Activated naive CD4-positive, alpha-beta T cell treated with anti-CD3 and anti-CD28 coated beads, Interleukin-2, amount 10 ng/mL, durations not matched to agents 7 days and 5 days (primary cell): ENCODE measurements around the gene DTNBP1.

Source experiments
- CTCF ChIA-PET: fragments of 350-600 bp; sonication (Branson Sonifier 250); formaldehyde crosslinking; loops from one replicate; lab custom pipeline; 2021; ENCODE audit warnings: antibody characterized with exemption; lab: Charles Lee
- DNase-seq: peaks from one replicate; pipeline ENCODE4 v3.0.0-alpha.2; 2020
- H3K27ac Mint-ChIP-seq: one replicate; pipeline ENCODE4 v1.8.0; 2021; ENCODE audit warnings: mild to moderate bottlenecking, moderate library complexity, mixed read lengths
- H3K27me3 Mint-ChIP-seq: one replicate; pipeline ENCODE4 v1.8.0; 2021; ENCODE audit warnings: mild to moderate bottlenecking, mixed read lengths
- H3K36me3 Mint-ChIP-seq: one replicate; pipeline ENCODE4 v1.8.0; 2021; ENCODE audit warnings: mixed read lengths
- H3K4me1 Mint-ChIP-seq: one replicate; pipeline ENCODE4 v1.8.0; 2021; ENCODE audit warnings: mixed read lengths
- H3K4me3 Mint-ChIP-seq: one replicate; pipeline ENCODE4 v1.8.0; 2021; ENCODE audit warnings: mild to moderate bottlenecking, moderate library complexity, mixed read lengths
- H3K9me3 Mint-ChIP-seq: one replicate; pipeline ENCODE4 v1.8.0; 2021; ENCODE audit warnings: mixed read lengths

DTNBP1 gene

DNA sequence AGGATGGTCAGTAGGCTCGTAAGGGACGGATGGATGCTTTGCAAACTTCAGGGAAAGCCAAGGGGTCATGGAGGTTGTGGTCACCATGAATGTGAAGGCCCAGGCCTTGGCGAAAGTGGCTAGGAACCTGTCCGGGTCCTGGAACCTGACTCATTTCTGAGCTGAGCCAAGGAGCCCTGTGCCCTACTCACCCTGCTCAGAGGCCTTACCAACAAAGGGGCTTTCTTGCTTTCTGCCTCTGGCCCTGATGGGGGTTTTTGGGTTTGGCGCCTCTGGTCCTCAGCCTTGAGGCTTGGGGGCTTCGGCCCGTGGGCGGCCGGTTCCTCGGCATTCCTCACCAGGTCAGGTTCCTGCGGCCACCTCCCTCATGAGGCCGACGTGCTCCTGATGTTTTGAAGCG lies 155.1 kb downstream of the DTNBP1 start:
- Mint-ChIP-seq H3K27me3 (no peaks in the 10 kb centered on the region), H3K9me3 (no peaks in the 10 kb centered on the region), H3K4me3 (no peak overlapping the region), H3K36me3 (peaks cover 48% of the 10 kb centered on the region), H3K4me1 (no peaks in the 10 kb centered on the region), H3K27ac (no peak overlapping the region)
- CTCF ChIA-PET = no interaction called here
- DNase-seq = no peak

DNA sequence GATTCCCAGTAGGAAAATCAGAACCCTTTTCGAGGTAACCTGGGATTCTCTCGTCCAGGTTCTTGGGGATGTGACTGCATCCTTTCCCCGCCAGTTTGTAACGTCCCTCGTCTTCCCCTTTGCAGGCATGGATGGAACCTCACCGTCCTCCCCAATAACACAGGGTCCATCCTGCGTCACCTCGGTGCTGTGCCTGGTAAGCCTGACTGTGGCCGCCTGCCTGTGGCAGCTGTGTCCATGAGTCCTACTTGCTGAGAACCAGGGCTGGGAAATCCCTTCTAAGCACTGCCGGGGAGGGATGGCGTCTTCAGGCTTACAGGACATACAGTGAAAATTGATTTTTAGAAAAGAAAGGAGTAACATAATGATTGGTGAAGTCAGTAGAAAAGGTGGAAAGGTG lies 155.6 kb downstream of the DTNBP1 start:
- DNase-seq = no peak
- CTCF ChIA-PET = no interaction called here
- Mint-ChIP-seq H3K36me3 (peaks cover 46% of the 10 kb centered on the region), H3K4me3 (no peak overlapping the region), H3K27me3 (no peaks in the 10 kb centered on the region), H3K27ac (no peak overlapping the region), H3K9me3 (no peaks in the 10 kb centered on the region), H3K4me1 (no peaks in the 10 kb centered on the region)

DNA sequence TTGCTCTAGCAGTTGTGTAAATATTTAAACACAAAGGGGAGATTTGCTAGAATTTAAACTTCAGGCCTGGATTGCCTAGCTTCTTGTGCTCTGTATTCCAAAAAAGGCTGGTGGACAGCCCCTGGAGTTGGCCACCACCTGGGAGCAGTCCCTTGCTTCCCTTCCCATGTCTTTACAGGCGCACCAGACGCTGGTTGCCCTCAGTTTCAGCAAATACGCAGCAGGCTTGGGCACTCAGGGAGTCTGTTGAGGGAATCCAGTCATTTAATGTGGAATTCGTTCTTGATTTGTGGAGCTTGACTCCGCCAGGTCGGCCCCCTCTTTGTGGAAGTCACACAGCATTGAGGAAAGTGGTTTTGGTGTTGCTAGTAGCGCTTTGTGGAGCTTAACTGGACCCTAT lies 156.8 kb downstream of the DTNBP1 start:
- Mint-ChIP-seq H3K4me1 (no peaks in the 10 kb centered on the region), H3K36me3 (peaks cover 51% of the 10 kb centered on the region), H3K27ac (no peak overlapping the region), H3K27me3 (no peaks in the 10 kb centered on the region), H3K9me3 (no peaks in the 10 kb centered on the region), H3K4me3 (no peak overlapping the region)
- CTCF ChIA-PET = no interaction called here
- no peak for DNase-seq

DNA sequence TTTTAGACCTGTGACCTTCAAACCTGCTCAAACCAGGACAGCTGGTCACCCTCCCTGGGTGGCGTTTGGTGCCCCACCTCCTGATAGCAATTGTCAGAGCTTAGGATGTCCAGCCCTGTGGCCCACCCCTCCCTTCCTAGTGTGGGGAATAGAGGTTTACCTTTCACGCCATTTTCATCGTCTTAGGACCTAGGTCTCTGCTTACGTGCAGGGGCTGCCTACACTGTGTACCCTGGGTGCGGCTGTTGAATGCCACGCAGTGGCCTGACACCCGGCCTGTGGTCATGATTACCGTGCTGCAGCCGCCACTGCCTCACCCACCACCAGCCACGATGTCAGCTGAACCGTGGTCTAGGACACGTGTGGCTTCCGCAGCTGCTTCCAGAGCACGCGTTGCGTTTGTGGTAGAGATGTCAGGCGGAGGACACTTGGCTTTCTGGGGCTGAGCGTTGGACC lies 157.3 kb downstream of the DTNBP1 start:
- H3K9me3 Mint-ChIP-seq = no peaks in the 10 kb centered on the region
- no peak overlapping the region for H3K4me3 Mint-ChIP-seq
- CTCF ChIA-PET = no interaction called here
- no peak for DNase-seq
- H3K4me1 Mint-ChIP-seq = no peaks in the 10 kb centered on the region
- no peaks in the 10 kb centered on the region for H3K27me3 Mint-ChIP-seq
- no peak overlapping the region for H3K27ac Mint-ChIP-seq
- peaks cover 54% of the 10 kb centered on the region for H3K36me3 Mint-ChIP-seq

DNA sequence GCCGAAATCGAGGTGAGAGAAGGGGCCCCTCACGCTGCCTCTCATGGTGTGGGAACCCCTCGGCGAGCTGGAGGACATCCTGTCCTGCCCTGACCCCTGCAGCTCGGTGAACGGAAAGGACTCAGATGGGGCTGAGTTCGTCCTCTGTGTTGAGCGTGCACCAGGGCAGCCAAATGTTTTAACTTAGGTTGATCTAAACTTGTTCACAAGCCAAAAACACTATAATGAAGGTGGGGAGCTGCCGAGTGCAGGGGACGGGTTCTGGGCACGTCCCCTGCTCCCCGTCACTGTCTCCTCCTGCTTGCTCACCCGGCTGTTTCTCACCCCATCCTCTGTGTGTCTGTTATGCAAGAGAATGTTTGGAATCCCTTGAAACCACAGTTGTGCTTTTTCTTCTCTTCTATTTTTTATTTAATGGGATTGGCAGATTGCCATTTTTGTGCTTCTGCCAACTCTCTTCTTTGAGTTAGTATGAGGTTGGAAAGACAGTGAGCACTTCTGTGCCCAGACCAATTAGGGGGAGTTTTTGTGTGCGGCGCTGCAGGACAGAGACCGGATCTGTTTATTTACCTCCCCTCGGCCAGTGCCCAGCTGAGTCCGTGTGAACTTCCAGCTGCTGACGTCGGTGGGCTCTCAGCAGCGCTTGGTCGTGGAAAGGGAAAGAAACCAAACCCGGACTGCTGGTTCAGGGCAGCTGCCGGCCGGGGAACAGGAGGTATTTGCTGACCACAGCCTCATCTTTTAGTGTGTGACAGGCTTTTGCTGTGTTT lies 158.1 kb downstream of the DTNBP1 start:
- Mint-ChIP-seq H3K9me3 (no peaks in the 10 kb centered on the region), H3K27me3 (no peaks in the 10 kb centered on the region), H3K36me3 (peaks cover 53% of the 10 kb centered on the region), H3K4me1 (no peaks in the 10 kb centered on the region), H3K4me3 (no peak overlapping the region), H3K27ac (no peak overlapping the region)
- DNase-seq = no peak
- CTCF ChIA-PET = no interaction called here

DNA sequence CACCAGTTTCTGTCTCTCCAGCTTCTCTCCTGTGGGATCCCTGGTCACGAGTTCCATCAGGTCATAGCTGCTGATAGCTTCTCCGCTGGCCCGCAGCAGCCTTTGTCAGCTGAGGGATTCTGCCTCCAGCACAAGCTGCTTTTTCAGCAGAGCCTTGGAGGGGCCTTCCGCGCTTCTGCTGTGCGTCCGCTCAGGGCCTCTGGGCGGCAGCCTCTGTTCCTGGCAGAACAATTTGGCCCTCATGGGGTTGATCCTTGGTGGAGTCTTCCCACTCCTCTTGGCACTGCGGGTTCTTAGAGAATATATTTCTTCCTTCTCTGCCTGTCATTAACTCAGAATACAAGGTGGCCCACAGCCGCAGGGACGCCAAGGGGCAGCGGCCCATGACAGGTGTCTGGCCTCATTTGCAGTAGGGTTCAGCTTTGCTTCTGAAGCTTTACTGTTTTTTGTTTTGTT lies 158.8 kb downstream of the DTNBP1 start:
- peak overlapping the region; percentile 38 for H3K27ac Mint-ChIP-seq
- CTCF ChIA-PET = no interaction called here
- H3K4me1 Mint-ChIP-seq = no peaks in the 10 kb centered on the region
- H3K9me3 Mint-ChIP-seq = no peaks in the 10 kb centered on the region
- no peak overlapping the region for H3K4me3 Mint-ChIP-seq
- no peak for DNase-seq
- H3K27me3 Mint-ChIP-seq = no peaks in the 10 kb centered on the region
- H3K36me3 Mint-ChIP-seq = peaks cover 50% of the 10 kb centered on the region

DNA sequence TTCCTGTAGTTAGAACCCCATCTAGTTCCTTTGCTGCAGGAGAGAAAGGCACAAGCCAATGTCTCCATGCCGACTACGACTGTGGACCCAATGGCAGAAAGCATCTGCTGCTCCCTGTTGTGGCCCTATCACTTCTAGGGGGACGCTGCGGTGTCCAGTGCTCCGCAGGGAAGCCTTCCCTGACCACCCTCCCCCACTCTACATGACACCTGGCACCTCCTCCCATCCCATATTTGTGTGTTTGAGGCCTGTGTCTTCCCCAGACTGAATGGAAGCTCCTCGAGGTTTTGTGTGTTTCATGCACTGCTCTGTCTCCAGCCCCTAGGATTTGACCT lies 159.5 kb downstream of the DTNBP1 start:
- Mint-ChIP-seq H3K9me3 (no peaks in the 10 kb centered on the region), H3K27ac (no peak overlapping the region), H3K27me3 (no peaks in the 10 kb centered on the region), H3K4me1 (no peaks in the 10 kb centered on the region), H3K4me3 (no peak overlapping the region), H3K36me3 (peaks cover 46% of the 10 kb centered on the region)
- no peak for DNase-seq
- CTCF ChIA-PET = no interaction called here

DNA sequence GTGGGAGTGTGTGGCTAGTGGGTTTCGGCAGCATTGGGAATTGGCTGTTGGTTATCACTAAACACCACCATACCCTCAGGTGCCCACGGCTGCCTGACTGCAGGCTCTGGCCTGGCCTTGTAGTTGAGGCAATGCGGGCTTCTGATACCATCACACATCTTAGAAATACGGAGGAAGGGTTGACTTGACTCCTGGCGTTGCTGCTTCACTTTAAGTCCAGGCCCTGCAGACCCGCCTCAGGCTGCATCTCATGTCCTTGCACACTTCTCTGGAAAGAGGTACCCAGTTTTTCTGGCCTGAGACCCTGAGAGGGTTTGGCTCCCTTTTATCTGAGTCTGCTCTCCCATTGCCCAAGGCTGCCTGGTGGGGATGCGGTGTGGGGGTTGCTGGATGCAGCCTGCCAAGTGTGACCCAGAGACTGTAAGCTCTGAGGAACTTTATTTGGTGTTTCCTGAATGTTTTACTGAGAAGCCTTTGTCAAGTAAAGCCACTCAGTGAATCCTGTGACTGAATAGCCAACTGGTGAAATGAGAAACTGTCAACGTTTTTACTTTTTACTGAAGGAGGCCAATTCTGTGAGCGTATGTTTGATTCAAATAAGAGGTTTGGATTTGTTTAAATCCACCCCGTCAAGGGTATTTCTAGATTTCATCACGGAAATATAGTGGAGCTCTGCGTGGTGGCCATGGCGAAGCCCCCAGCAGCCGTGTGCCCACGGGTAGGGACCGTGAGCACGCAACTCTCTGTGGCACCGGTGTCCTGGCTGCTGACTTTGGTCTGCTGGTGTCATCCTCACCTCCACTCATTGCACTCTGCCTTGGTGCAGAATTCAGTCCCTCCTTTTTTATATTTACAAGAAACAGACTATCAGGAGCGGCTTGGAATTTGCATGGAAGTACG lies 160.1 kb downstream of the DTNBP1 start:
- Mint-ChIP-seq H3K4me3 (no peak overlapping the region), H3K36me3 (peaks cover 52% of the 10 kb centered on the region), H3K27ac (no peak overlapping the region), H3K9me3 (no peaks in the 10 kb centered on the region), H3K27me3 (no peaks in the 10 kb centered on the region), H3K4me1 (no peaks in the 10 kb centered on the region)
- no peak for DNase-seq
- CTCF ChIA-PET = no interaction called here

DNA sequence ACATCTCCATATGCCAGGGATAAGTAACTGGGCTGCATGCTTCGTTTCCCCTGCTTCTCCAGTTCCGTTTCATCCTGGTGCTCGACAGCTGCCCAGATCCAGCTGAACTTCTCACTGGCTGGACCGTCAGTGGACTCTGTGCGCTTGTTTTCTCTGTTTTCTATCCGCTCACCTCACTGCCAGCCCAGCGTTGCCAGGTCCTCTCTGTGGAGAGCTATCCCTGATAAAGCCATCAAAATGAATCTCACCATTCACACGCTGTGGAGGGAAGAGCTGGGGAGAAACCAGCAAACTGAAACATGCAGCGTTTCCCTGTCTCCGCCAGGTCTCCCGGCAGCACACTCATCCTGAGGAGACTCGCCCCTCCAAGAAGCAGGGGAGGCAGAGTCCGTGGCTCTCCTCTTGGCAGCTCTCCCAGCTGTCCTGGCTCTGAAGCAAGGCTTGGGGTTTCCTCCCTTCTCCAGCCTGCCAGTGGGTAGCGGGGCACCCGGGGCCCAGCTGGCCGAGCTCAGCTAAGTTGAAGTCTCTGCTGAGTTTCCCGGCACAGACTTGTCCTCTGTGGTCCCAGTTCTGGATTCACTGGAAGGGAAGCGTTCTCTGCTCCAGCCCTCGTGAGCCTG lies 160.9 kb downstream of the DTNBP1 start:
- no peak overlapping the region for H3K27ac Mint-ChIP-seq
- H3K36me3 Mint-ChIP-seq = peaks cover 50% of the 10 kb centered on the region
- H3K4me1 Mint-ChIP-seq = no peaks in the 10 kb centered on the region
- DNase-seq = no peak
- H3K27me3 Mint-ChIP-seq = no peaks in the 10 kb centered on the region
- CTCF ChIA-PET = no interaction called here
- H3K4me3 Mint-ChIP-seq = no peak overlapping the region
- H3K9me3 Mint-ChIP-seq = no peaks in the 10 kb centered on the region

DNA sequence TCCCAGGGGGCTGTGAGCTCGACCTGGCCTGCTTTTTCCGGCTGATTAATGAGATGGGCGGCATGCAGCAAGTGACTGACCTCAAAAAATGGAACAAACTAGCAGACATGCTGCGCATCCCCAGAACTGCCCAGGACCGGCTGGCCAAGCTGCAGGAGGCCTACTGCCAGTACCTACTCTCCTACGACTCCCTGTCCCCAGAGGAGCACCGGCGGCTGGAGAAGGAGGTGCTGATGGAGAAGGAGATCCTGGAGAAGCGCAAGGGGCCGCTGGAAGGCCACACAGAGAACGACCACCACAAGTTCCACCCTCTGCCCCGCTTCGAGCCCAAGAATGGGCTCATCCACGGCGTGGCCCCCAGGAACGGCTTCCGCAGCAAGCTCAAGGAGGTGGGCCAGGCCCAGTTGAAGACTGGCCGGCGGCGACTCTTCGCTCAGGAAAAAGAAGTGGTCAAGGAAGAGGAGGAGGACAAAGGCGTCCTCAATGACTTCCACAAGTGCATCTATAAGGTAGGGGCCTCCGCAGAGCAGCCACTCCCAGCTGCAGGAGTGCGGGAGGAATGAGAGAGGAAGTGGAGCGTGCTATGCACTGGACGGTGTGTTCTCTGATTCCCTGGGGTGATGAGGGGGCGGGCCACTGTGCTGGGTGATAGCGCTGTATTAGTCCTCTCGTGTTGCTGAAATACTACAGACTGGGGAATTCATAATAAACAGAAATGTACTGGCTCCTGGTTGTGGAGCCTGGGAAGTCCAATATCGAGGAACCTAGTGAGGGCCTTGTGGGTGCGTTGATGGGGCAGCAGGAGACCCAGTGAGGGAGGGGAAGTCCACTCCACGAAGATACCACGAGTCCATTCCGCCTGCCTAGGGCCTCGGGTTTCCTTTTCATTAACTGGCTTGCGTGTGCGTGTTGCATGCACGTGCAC lies 161.7 kb downstream of the DTNBP1 start:
- H3K4me1 Mint-ChIP-seq = no peaks in the 10 kb centered on the region
- no peaks in the 10 kb centered on the region for H3K27me3 Mint-ChIP-seq
- H3K27ac Mint-ChIP-seq = no peak overlapping the region
- H3K9me3 Mint-ChIP-seq = no peaks in the 10 kb centered on the region
- H3K36me3 Mint-ChIP-seq = peaks cover 45% of the 10 kb centered on the region
- H3K4me3 Mint-ChIP-seq = no peak overlapping the region
- CTCF ChIA-PET = no interaction called here
- DNase-seq = no peak

DNA sequence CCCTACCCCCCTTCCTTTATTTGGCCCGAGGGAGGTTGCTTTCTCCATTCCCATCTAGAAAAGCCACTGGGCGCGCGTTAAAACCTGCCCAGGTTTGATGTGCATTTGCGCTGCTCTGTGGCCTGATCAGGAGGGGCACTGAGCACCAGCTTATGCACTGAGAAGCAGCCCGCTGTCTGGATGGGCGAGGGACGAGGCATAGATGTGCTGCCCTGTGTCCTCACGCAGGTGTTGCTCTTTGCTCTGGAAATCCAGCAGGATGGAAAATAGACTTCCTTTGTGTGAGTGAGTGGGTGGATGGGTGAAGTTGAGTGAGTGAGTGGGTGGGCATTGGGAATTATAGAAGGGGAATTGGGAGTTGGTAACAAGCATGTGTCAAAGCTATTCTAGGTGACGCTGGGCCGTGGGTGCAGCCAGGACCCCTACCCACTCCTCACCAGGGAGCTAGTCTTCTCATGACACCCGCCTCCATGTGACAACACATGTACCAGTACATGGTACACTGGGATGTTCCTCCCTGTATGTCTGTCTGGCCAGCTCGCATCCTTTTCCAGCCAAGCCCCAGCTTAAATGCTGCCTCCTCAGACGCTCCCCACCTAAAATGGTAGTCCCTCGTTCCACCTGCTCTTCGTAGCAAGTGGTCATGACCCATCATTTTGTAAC lies 162.6 kb downstream of the DTNBP1 start:
- CTCF ChIA-PET = no interaction called here
- peak overlapping the region; percentile 13 for H3K27ac Mint-ChIP-seq
- no peaks in the 10 kb centered on the region for H3K27me3 Mint-ChIP-seq
- DNase-seq = no peak
- H3K9me3 Mint-ChIP-seq = no peaks in the 10 kb centered on the region
- no peak overlapping the region for H3K4me3 Mint-ChIP-seq
- no peaks in the 10 kb centered on the region for H3K4me1 Mint-ChIP-seq
- H3K36me3 Mint-ChIP-seq = peaks cover 48% of the 10 kb centered on the region

DNA sequence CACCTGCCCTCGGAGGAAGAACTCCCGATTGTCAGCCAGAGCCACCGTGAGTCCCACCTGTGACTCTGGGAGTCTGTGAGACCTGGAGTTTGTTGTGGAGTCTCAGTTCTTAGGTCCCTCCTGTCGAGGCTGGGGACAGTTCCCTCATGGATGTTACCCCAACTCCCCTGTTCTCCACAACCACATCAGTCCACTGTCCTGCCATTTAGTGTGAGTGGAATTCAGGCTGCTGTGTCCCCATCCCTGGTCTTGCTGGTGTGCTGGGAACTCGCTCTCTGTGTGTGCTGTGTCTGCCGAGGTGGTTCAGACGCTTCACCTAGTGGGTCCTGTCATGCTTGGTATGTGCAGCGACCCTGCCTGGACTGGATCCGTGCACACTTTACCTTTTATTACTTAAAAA lies 163.2 kb downstream of the DTNBP1 start:
- peaks cover 43% of the 10 kb centered on the region for H3K36me3 Mint-ChIP-seq
- no peak overlapping the region for H3K4me3 Mint-ChIP-seq
- H3K27me3 Mint-ChIP-seq = no peaks in the 10 kb centered on the region
- H3K27ac Mint-ChIP-seq = no peak overlapping the region
- DNase-seq = no peak
- CTCF ChIA-PET = no interaction called here
- H3K9me3 Mint-ChIP-seq = no peaks in the 10 kb centered on the region
- H3K4me1 Mint-ChIP-seq = no peaks in the 10 kb centered on the region

DNA sequence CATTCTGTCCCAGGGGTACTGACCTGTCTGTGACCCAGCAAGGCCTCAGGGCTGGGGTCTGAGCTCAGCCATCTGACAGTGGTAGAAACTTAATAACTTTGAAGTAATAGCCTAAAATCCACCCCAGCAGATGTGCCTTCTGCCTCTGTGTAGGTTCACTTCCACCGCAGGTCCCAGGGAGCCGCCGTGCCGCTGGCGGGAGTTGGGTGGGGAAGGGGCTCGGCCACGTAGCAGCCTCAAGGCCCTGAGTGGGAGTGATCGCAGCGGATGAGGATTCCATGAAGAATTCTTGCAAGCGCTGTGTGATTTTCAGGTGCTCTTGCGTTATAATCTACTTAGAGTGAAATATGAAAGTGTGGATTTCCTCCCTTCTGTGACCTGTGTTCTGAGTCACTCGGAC lies 163.7 kb downstream of the DTNBP1 start:
- DNase-seq = no peak
- Mint-ChIP-seq H3K27ac (no peak overlapping the region), H3K4me3 (no peak overlapping the region), H3K27me3 (no peaks in the 10 kb centered on the region), H3K4me1 (no peaks in the 10 kb centered on the region), H3K9me3 (no peaks in the 10 kb centered on the region), H3K36me3 (peaks cover 39% of the 10 kb centered on the region)
- CTCF ChIA-PET = no interaction called here
